CD4-positive, alpha-beta T cell treated with Interleukin-4 for 4 hours (primary cell): ENCODE results near the gene SCARF1.
"Not testable (repeated sequence)": the region's sequence is repeated elsewhere in the genome, so short reads cannot be mapped to it uniquely, and the experiment has no call there.

ENCODE experiments used
- DNase-seq: peaks from one replicate; pipeline ENCODE4 v3.0.0-alpha.2; 2020

SCARF1 gene

GRCh38 chr17:1645207-1646171 lies at the start of gene SCARF1:
SCARF1 (minus strand) TSS chr17:1645732; CDS start chr17:1645697, 35 bp downstream.
- no peak for DNase-seq

- no peak for DNase-seq
Measured at GRCh38 chr17:1693339-1693738, 47.8 kb upstream of the SCARF1 start.

GRCh38 chr17:1690544-1691221 lies 45.2 kb upstream of the SCARF1 start:
- DNase-seq: no peak

- DNase-seq: not testable (repeated sequence)
Measured at GRCh38 chr17:1688405-1688804, 42.9 kb upstream of the SCARF1 start.

- no peak for DNase-seq
Measured at GRCh38 chr17:1686086-1686485, 40.6 kb upstream of the SCARF1 start.

GRCh38 chr17:1684378-1685189 lies 39.1 kb upstream of the SCARF1 start, which contains the start of gene PRPF8:
PRPF8 (minus strand) TSS chr17:1684867; CDS start chr17:1684571, 296 bp downstream.
- peak; percentile 98 for DNase-seq

GRCh38 chr17:1683459-1683858 lies 37.9 kb upstream of the SCARF1 start:
- no peak for DNase-seq

GRCh38 chr17:1676401-1676800 lies 30.9 kb upstream of the SCARF1 start:
- no peak for DNase-seq

GRCh38 chr17:1673041-1673785 lies 27.7 kb upstream of the SCARF1 start:
- peak; percentile 28 for DNase-seq

GRCh38 chr17:1663934-1664333 lies 18.4 kb upstream of the SCARF1 start:
- DNase-seq: not testable (repeated sequence)

- DNase-seq: no peak
Measured at GRCh38 chr17:1661045-1661444, 15.5 kb upstream of the SCARF1 start.

- no peak for DNase-seq
Measured at GRCh38 chr17:1658100-1658499, 12.6 kb upstream of the SCARF1 start.

GRCh38 chr17:1653735-1654134 lies 8.2 kb upstream of the SCARF1 start:
- DNase-seq: no peak

- DNase-seq: not testable (repeated sequence)
Measured at GRCh38 chr17:1652794-1653193, 7.3 kb upstream of the SCARF1 start.

GRCh38 chr17:1651559-1651844 lies 6.0 kb upstream of the SCARF1 start:
- no peak for DNase-seq

GRCh38 chr17:1650731-1651558 lies 5.4 kb upstream of the SCARF1 start:
- DNase-seq: no peak

GRCh38 chr17:1649844-1650501 lies 4.4 kb upstream of the SCARF1 start, which contains the start of gene RILP:
RILP (minus strand) TSS chr17:1649866; CDS start chr17:1649804, 62 bp downstream.
- DNase-seq: no peak

GRCh38 chr17:1648963-1649843 lies 3.7 kb upstream of the SCARF1 start:
- peak; percentile 92 for DNase-seq

GRCh38 chr17:1648173-1648962 lies 2.8 kb upstream of the SCARF1 start:
- DNase-seq: no peak
